DOHH2 (cell line): ENCODE results near the gene LRP4.

Experiments
- H3F3A ChIP-seq: fragments of 200-600 bp; sonication (generic), shearing (Covaris generic); 2 replicates; pipeline ENCODE4 v1.6.0; 2016; ENCODE audit warnings: antibody characterized with exemption, mild to moderate bottlenecking; ENCODE audit not compliant: control insufficient read depth, insufficient read depth
- H3K27ac ChIP-seq: fragments of 200-600 bp; sonication (generic); 2 replicates; pipeline ENCODE4 v1.5.1; 2014; ENCODE audit warnings: low read depth, mild to moderate bottlenecking, low read length, moderate library complexity
- H3K27me3 ChIP-seq: fragments of 200-600 bp; sonication (generic); 2 replicates; pipeline ENCODE4 v1.6.1; 2014; ENCODE audit warnings: mild to moderate bottlenecking, low read length, mixed read lengths; ENCODE audit not compliant: control insufficient read depth
- H3K36me3 ChIP-seq: fragments of 200-600 bp; sonication (generic); 2 replicates; pipeline ENCODE4 v1.6.1; 2014; ENCODE audit warnings: mild to moderate bottlenecking, low read length, moderate library complexity, mixed read lengths; ENCODE audit not compliant: control insufficient read depth
- H3K4me1 ChIP-seq: fragments of 200-600 bp; sonication (generic); 2 replicates; pipeline ENCODE4 v1.6.1; 2014; ENCODE audit warnings: mild to moderate bottlenecking, low read length, mixed read lengths; ENCODE audit not compliant: control insufficient read depth
- H3K4me2 ChIP-seq: fragments of 200-600 bp; sonication (generic); 2 replicates; pipeline ENCODE4 v1.6.0; 2014; ENCODE audit warnings: mild to moderate bottlenecking, low read length, moderate library complexity
- H3K4me3 ChIP-seq: fragments of 200-600 bp; sonication (generic); 2 replicates; pipeline ENCODE4 v1.5.1; 2014; ENCODE audit warnings: mild to moderate bottlenecking, low read length, mixed read lengths
- H3K79me2 ChIP-seq: fragments of 200-600 bp; sonication (generic); 2 replicates; pipeline ENCODE4 v1.6.1; 2014; ENCODE audit warnings: mild to moderate bottlenecking, low read length, mixed read lengths; ENCODE audit not compliant: control insufficient read depth
- H3K9me2 ChIP-seq: fragments of 200-600 bp; sonication (generic); replicated peaks from 2 replicates; pipeline ENCODE4 v1.6.1; 2014; ENCODE audit warnings: mild to moderate bottlenecking, low read length, mixed read lengths; ENCODE audit not compliant: control insufficient read depth
- H3K9me3 ChIP-seq: fragments of 200-600 bp; sonication (generic); 2 replicates; pipeline ENCODE4 v1.6.1; 2014; ENCODE audit warnings: antibody characterized with exemption, low read length, mixed read lengths; ENCODE audit not compliant: control insufficient read depth, insufficient read depth
- H4K20me1 ChIP-seq: fragments of 200-600 bp; sonication (generic); 2 replicates; pipeline ENCODE4 v1.6.0; 2014; ENCODE audit warnings: low read depth, mild to moderate bottlenecking, antibody characterized with exemption, low read length, moderate library complexity; ENCODE audit not compliant: control insufficient read depth, insufficient read depth
- EZH2phosphoT487 ChIP-seq: fragments of 200-600 bp; sonication (generic); IDR thresholded peaks from 2 replicates; pipeline ENCODE4 v1.6.1; 2017; ENCODE audit warnings: borderline replicate concordance, mild to moderate bottlenecking, antibody characterized with exemption, low read length, moderate library complexity, mixed read lengths
- TF ChIP-seq, protein P1 (sequence below): fragments of 200-600 bp; sonication (generic); IDR thresholded peaks from one replicate; pipeline ENCODE4 v1.5.1; 2014; ENCODE audit warnings: antibody characterized with exemption, mild to moderate bottlenecking, low read depth, low read length; ENCODE audit not compliant: poor library complexity, severe bottlenecking

Gene LRP4

DNA sequence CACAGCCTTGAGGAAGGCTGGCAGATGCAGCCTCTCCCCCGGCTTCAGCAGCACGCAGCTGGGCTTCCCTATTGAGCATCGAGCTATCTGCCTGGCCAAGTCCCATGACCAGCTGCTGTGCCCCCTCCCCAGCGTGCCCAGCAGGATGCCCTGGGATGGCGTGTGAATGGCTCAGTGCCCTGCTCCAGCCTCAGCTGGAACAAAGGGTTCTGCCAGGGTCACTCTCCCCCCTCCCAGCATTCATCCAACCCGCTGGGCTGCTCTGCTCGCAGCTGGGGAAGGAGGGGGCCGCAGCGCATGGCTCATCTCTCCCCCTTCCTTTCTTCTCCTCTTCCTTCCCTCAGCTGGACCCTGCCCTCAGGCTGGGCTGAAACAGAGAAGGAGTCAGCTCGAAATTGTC lies 14.5 kb downstream of the LRP4 start:
- no peak overlapping the region for H3K4me3 ChIP-seq
- H3K4me2 ChIP-seq: no peak overlapping the region
- no peaks in the 10 kb centered on the region for H3K9me3 ChIP-seq
- no peaks in the 10 kb centered on the region for H3K79me2 ChIP-seq
- H3K36me3 ChIP-seq: peaks cover 3% of the 10 kb centered on the region; the same call in 1 of the 2 replicates
- H4K20me1 ChIP-seq: no peaks in the 10 kb centered on the region
- no peaks in the 10 kb centered on the region for H3K9me2 ChIP-seq
- H3K4me1 ChIP-seq: peaks cover 9% of the 10 kb centered on the region
- no peaks in the 10 kb centered on the region for H3F3A ChIP-seq
- TF ChIP-seq, protein P1, sequence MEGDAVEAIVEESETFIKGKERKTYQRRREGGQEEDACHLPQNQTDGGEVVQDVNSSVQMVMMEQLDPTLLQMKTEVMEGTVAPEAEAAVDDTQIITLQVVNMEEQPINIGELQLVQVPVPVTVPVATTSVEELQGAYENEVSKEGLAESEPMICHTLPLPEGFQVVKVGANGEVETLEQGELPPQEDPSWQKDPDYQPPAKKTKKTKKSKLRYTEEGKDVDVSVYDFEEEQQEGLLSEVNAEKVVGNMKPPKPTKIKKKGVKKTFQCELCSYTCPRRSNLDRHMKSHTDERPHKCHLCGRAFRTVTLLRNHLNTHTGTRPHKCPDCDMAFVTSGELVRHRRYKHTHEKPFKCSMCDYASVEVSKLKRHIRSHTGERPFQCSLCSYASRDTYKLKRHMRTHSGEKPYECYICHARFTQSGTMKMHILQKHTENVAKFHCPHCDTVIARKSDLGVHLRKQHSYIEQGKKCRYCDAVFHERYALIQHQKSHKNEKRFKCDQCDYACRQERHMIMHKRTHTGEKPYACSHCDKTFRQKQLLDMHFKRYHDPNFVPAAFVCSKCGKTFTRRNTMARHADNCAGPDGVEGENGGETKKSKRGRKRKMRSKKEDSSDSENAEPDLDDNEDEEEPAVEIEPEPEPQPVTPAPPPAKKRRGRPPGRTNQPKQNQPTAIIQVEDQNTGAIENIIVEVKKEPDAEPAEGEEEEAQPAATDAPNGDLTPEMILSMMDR: no peak
- TF ChIP-seq EZH2phosphoT487: no peak
- H3K27me3 ChIP-seq: no peaks in the 10 kb centered on the region
- no peak overlapping the region for H3K27ac ChIP-seq

DNA sequence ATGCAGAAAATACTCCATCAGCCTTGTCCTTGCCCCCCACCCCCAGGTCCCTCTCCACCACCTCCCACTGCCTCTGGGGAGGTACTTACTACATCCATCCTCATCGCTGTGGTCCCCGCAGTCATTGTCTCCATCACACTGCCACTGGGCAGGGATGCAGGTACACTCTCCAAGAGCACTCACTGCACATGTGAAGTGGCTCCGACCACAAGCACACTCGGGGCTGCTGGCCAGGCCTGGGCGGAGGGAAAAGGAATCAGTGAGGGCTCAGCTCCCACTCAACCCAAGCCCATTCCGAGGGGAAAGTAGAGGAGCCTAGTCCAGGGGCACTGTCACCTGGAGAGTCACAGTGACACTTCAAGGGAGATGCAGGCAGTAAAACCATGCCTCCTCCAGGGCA lies 15.7 kb downstream of the LRP4 start:
- Histone ChIP-seq H3K27ac (no peak overlapping the region), H3F3A (no peaks in the 10 kb centered on the region), H3K27me3 (no peaks in the 10 kb centered on the region), H3K9me3 (no peaks in the 10 kb centered on the region), H3K79me2 (no peaks in the 10 kb centered on the region), H3K4me1 (peaks cover 9% of the 10 kb centered on the region), H3K4me3 (no peak overlapping the region), H3K4me2 (no peak overlapping the region), H3K36me3 (peaks cover 5% of the 10 kb centered on the region; the same call in 1 of the 2 replicates), H3K9me2 (no peaks in the 10 kb centered on the region), H4K20me1 (no peaks in the 10 kb centered on the region)
- no peak for TF ChIP-seq EZH2phosphoT487
- TF ChIP-seq, protein P1: no peak

DNA sequence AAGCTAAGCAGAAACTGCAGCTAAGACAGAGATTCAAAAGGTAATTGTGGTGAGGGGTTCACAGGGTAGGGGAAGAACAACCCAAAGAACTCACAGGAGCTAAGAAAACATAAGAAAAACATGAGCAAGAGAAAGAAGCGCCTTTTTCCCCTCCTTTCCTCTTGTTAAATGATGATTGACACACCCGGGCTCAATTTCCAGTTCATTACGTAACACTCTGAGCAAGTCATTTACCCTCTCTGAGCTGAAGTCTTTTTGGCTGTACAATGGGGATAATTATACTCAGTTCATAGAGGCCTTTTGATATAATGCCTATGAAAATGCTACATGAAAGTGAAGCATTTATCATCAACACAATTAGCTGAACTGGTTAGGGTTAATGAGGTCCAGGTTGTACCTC lies 17.2 kb downstream of the LRP4 start:
- Histone ChIP-seq H3K4me1 (peaks cover 9% of the 10 kb centered on the region), H3K27ac (no peak overlapping the region), H3K9me3 (no peaks in the 10 kb centered on the region), H4K20me1 (no peaks in the 10 kb centered on the region), H3F3A (no peaks in the 10 kb centered on the region), H3K27me3 (no peaks in the 10 kb centered on the region), H3K4me3 (no peak overlapping the region), H3K9me2 (no peaks in the 10 kb centered on the region), H3K79me2 (no peaks in the 10 kb centered on the region), H3K36me3 (peaks cover 5% of the 10 kb centered on the region; the same call in 1 of the 2 replicates), H3K4me2 (no peak overlapping the region)
- TF ChIP-seq, protein P1: no peak
- TF ChIP-seq EZH2phosphoT487: no peak
